GM12891 (cell line): ENCODE measurements around the gene GSN.
"Not testable (repeated sequence)": the region's sequence is repeated elsewhere in the genome, so short reads cannot be mapped to it uniquely, and the experiment has no call there.

Experiments used
- DNase-seq: peaks from one replicate; pipeline ENCODE4 v3.0.0; 2011; ENCODE audit warnings: low spot score; ENCODE audit not compliant: insufficient read length
- FAIRE-seq: peaks from 2 replicates; lab custom pipeline; 2011; peaks lifted over from hg19 to GRCh38; lab: Jason Lieb, UNC
- PAX5 ChIP-seq: IDR thresholded peaks from 2 replicates; pipeline ENCODE4 v1.6.1; 2011; ENCODE audit warnings: low read length, moderate library complexity, mild to moderate bottlenecking; ENCODE audit not compliant: insufficient read depth, severe bottlenecking
- POLR2A ChIP-seq: IDR thresholded peaks from 2 replicates; pipeline ENCODE4 v1.6.1; 2011; ENCODE audit warnings: low read depth, low read length, control low read depth
- POLR2AphosphoS5 ChIP-seq: IDR thresholded peaks from 2 replicates; pipeline ENCODE4 v1.6.1; 2011; ENCODE audit warnings: low read depth, low read length, control low read depth
- POU2F2 ChIP-seq: IDR thresholded peaks from 2 replicates; pipeline ENCODE4 v1.6.1; 2011; ENCODE audit warnings: low read depth, mild to moderate bottlenecking, control low read depth, low read length, moderate library complexity
- SPI1 ChIP-seq: IDR thresholded peaks from 2 replicates; pipeline ENCODE4 v1.6.1; 2011; ENCODE audit warnings: low read depth, low read length, control low read depth
- TAF1 ChIP-seq: IDR thresholded peaks from 2 replicates; pipeline ENCODE4 v1.6.1; 2011; ENCODE audit warnings: low read depth, low read length, control low read depth

The GSN gene

GRCh38 chr9:121286688-121286972, 18.7 kb downstream of the GSN start:
- FAIRE-seq (no peak), DNase-seq (no peak)
- TF ChIP-seq TAF1 = no peak
- TF ChIP-seq PAX5 = no peak
- no peak for TF ChIP-seq POLR2A
- TF ChIP-seq POU2F2 = no peak
- no peak for TF ChIP-seq POLR2AphosphoS5
- TF ChIP-seq SPI1 = no peak

GRCh38 chr9:121286973-121287741, 19.2 kb downstream of the GSN start:
- no peak for TF ChIP-seq PAX5
- TF ChIP-seq TAF1 = no peak
- TF ChIP-seq SPI1 = no peak
- TF ChIP-seq POLR2AphosphoS5 = no peak
- no peak for TF ChIP-seq POU2F2
- no peak for TF ChIP-seq POLR2A
- DNase-seq (no peak), FAIRE-seq (no peak)

- DNase-seq = no peak
- TF ChIP-seq PAX5 (no peak), POLR2AphosphoS5 (no peak), POU2F2 (no peak), SPI1 (no peak), POLR2A (no peak)
- FAIRE-seq = no peak
Measured at GRCh38 chr9:121288673-121289025, 20.7 kb downstream of the GSN start.

- DNase-seq (no peak), FAIRE-seq (no peak)
- TF ChIP-seq POLR2A = no peak
- no peak for TF ChIP-seq TAF1
- no peak for TF ChIP-seq PAX5
- TF ChIP-seq POU2F2 = no peak
- TF ChIP-seq POLR2AphosphoS5 = no peak
- no peak for TF ChIP-seq SPI1
Measured at GRCh38 chr9:121289026-121289771, 21.2 kb downstream of the GSN start.

GRCh38 chr9:121289772-121290370, 21.9 kb downstream of the GSN start:
- no peak for DNase-seq
- TF ChIP-seq POLR2A = no peak
- TF ChIP-seq PAX5 = no peak
- no peak for TF ChIP-seq SPI1
- no peak for TF ChIP-seq TAF1
- no peak for TF ChIP-seq POLR2AphosphoS5
- TF ChIP-seq POU2F2 = no peak
- FAIRE-seq = no peak

- not testable (repeated sequence) for FAIRE-seq, DNase-seq
Measured at GRCh38 chr9:121291536-121291935, 23.6 kb downstream of the GSN start.

GRCh38 chr9:121292051-121292450, 24.1 kb downstream of the GSN start:
- DNase-seq (no peak), FAIRE-seq (no peak)
- TF ChIP-seq TAF1 (no peak), PAX5 (no peak), SPI1 (no peak), POLR2A (no peak), POU2F2 (no peak), POLR2AphosphoS5 (no peak)

- TF ChIP-seq POLR2AphosphoS5 (no peak), TAF1 (no peak), POU2F2 (no peak), POLR2A (no peak), PAX5 (no peak), SPI1 (no peak)
- no peak for DNase-seq
- no peak for FAIRE-seq
Measured at GRCh38 chr9:121292801-121293241, 24.9 kb downstream of the GSN start.

- no peak for TF ChIP-seq TAF1
- TF ChIP-seq POLR2A = no peak
- TF ChIP-seq POU2F2 = no peak
- TF ChIP-seq POLR2AphosphoS5 = no peak
- no peak for TF ChIP-seq PAX5
- TF ChIP-seq SPI1 = no peak
- FAIRE-seq = no peak
- DNase-seq = no peak
Measured at GRCh38 chr9:121294151-121294743, 26.3 kb downstream of the GSN start.
